Naive thymus-derived CD8-positive, alpha-beta T cell (primary cell): ENCODE measurements around the gene PCNX1. TPM values are rescaled to one million over a fixed set of nuclear protein-coding genes. Genes with fewer than 3 reads are reported as not detected.
"Not testable (repeated sequence)": the region's sequence is repeated elsewhere in the genome, so short reads cannot be mapped to it uniquely, and the experiment has no call there.

Source experiments
- ATAC-seq, 2 donors: fragments of 150-1000 bp; cut with Tn5 transposase in 1 of 2; sonication (Bioruptor Pico), chemical (Tn5 transposase) in 1 of 2; 1 replicate in 1 of 2; 2 replicates in 1 of 2; pipeline ENCODE4 v1.10.0; 2021; ENCODE audit warnings: mild to moderate bottlenecking in 2 of 2, moderate library complexity in 2 of 2
- POLR2A ChIA-PET: fragments of 350-600 bp; sonication (Branson Sonifier 250); formaldehyde crosslinking; loops from one replicate; lab custom pipeline; 2021; ENCODE audit warnings: antibody characterized with exemption; lab: Charles Lee
- DNase-seq, 10 donors: peaks; one replicate each; pipeline versions ENCODE4 v3.0.0 to v3.0.0-alpha.2; 2020 to 2022
- H3K27ac Mint-ChIP-seq, 10 donors: one replicate each; pipeline ENCODE4 v1.8.0; 2020 to 2022; ENCODE audit warnings: mild to moderate bottlenecking in 10 of 10, mixed read lengths in 10 of 10, moderate library complexity in 4 of 10, inconsistent platforms in 1 of 10
- H3K27me3 Mint-ChIP-seq, 5 donors: one replicate each; pipeline ENCODE4 v1.8.0; 2021 to 2022; ENCODE audit warnings: mixed read lengths in 5 of 5
- H3K36me3 Mint-ChIP-seq, 3 donors: one replicate each; pipeline ENCODE4 v1.8.0; 2020 to 2022; ENCODE audit warnings: mixed read lengths in 3 of 3, mild to moderate bottlenecking in 2 of 3, inconsistent platforms in 1 of 3
- H3K4me1 Mint-ChIP-seq, 4 donors: one replicate each; pipeline ENCODE4 v1.8.0; 2021 to 2022; ENCODE audit warnings: mixed read lengths in 4 of 4
- H3K4me3 Mint-ChIP-seq, 10 donors: one replicate each; pipeline ENCODE4 v1.8.0; 2020 to 2022; ENCODE audit warnings: mild to moderate bottlenecking in 10 of 10, mixed read lengths in 10 of 10, moderate library complexity in 6 of 10, inconsistent platforms in 1 of 10
- H3K9me3 Mint-ChIP-seq, 9 donors: one replicate each; pipeline ENCODE4 v1.8.0; 2020 to 2022; ENCODE audit warnings: mixed read lengths in 9 of 9, mild to moderate bottlenecking in 3 of 9, inconsistent platforms in 1 of 9, moderate library complexity in 1 of 9
- polyA plus RNA-seq, 3 donors: library from polyadenylated mRNA; unstranded; fragments of 300-500 nt; fragmentation: Illumina TruSeq; gene quantifications; one replicate each; pipeline ENCODE4 v1.2.3, GENCODE V29; 2021
- total RNA-seq, 8 experiments: library from RNA in 2 of 8; stranded (reverse) in 2 of 8; gene quantifications; one replicate each; pipeline ENCODE4 v1.2.3 and lab custom pipeline; 2021 to 2026

Gene PCNX1
- total and polyA plus RNA-seq, 5 experiments from 2014 or later = 5.5 to 78.6 (median 8.3) TPM

GRCh38 chr14:70942721-70943120 is 35.5 kb downstream of the PCNX1 start:
- POLR2A ChIA-PET = interaction anchor here (2.0 to 4.1 kb wide), 4 partner anchors 12 to 36 kb away, joined by 6 to 24 read pairs (median 14); partner anchors contain the start of gene PCNX1
- not testable (repeated sequence) for ATAC-seq

GRCh38 chr14:70943838-70944237 is 36.6 kb downstream of the PCNX1 start:
- peaks cover 64 to 84% (median 66%) of the 10 kb centered on the region in 3 donors for H3K36me3 Mint-ChIP-seq
- ATAC-seq = no peak
- H3K27ac Mint-ChIP-seq = peak overlapping the region in 5 of 10 donors; percentile 66 to 89 (median 73)
- POLR2A ChIA-PET = interaction anchor here (0.9 to 4.1 kb wide), 3 partner anchors 11 to 37 kb away, joined by 3 to 24 read pairs (median 12); partner anchors contain the start of gene PCNX1
- peak overlapping the region in 1 of 10 donors; percentile 7 for H3K4me3 Mint-ChIP-seq
- no peak for DNase-seq
- H3K9me3 Mint-ChIP-seq = peaks cover 17 to 85% (median 59%) of the 10 kb centered on the region in 9 donors
- peaks cover 35 to 58% (median 54%) of the 10 kb centered on the region in 4 donors for H3K4me1 Mint-ChIP-seq
- H3K27me3 Mint-ChIP-seq = no peaks in the 10 kb centered on the region

More at GRCh38 chr14:70942721-70943120, 35.5 kb downstream of the PCNX1 start:
- not testable (repeated sequence) for H3K27me3 Mint-ChIP-seq, DNase-seq
- Mint-ChIP-seq H3K36me3 (peaks cover 58 to 80% (median 63%) of the 10 kb centered on the region in 3 donors), H3K4me1 (peaks cover 37 to 69% (median 63%) of the 10 kb centered on the region in 4 donors), H3K4me3 (peak overlapping the region in 9 of 10 donors; percentile 4 to 75 (median 60)), H3K27ac (peak overlapping the region in 9 of 10 donors; percentile 36 to 98 (median 88)), H3K9me3 (peaks cover 16 to 80% (median 55%) of the 10 kb centered on the region in 9 donors)

- H3K4me1 Mint-ChIP-seq = peaks cover 12 to 29% (median 27%) of the 10 kb centered on the region in 4 donors
- peaks cover 42 to 74% (median 52%) of the 10 kb centered on the region in 3 donors for H3K36me3 Mint-ChIP-seq
- ATAC-seq (no peak), DNase-seq (no peak)
- H3K9me3 Mint-ChIP-seq = peaks cover 8 to 47% (median 32%) of the 10 kb centered on the region in 9 donors
- no peaks in the 10 kb centered on the region for H3K27me3 Mint-ChIP-seq
- POLR2A ChIA-PET = no interaction called here
- peak overlapping the region in 2 of 10 donors; percentile 63 for H3K27ac Mint-ChIP-seq
- peak overlapping the region in 1 of 10 donors; percentile 3 for H3K4me3 Mint-ChIP-seq
Measured at GRCh38 chr14:70947739-70948138, 40.5 kb downstream of the PCNX1 start.

GRCh38 chr14:70952485-70952884 is 45.2 kb downstream of the PCNX1 start:
- no peak for ATAC-seq
- POLR2A ChIA-PET = interaction anchor here (4.1 to 5.3 kb wide), 2 partner anchors 10 to 46 kb away, joined by 24 to 71 read pairs; partner anchors contain the start of gene PCNX1
- Mint-ChIP-seq H3K27ac (peak overlapping the region in 5 of 10 donors; percentile 18 to 76 (median 44)), H3K36me3 (peaks cover 8 to 40% (median 11%) of the 10 kb centered on the region in 3 donors), H3K27me3 (no peaks in the 10 kb centered on the region), H3K4me1 (peaks cover 15 to 42% (median 37%) of the 10 kb centered on the region in 4 donors), H3K4me3 (no peak overlapping the region), H3K9me3 (peaks cover 0 to 10% (median 7%) of the 10 kb centered on the region in 9 donors)
- no peak for DNase-seq

- Mint-ChIP-seq H3K4me1 (peaks cover 17 to 48% (median 39%) of the 10 kb centered on the region in 4 donors), H3K4me3 (peak overlapping the region in 2 of 10 donors; percentile 2 to 13), H3K27ac (peak overlapping the region in 7 of 10 donors; percentile 1 to 81 (median 18)), H3K9me3 (no peaks in the 10 kb centered on the region), H3K27me3 (no peaks in the 10 kb centered on the region), H3K36me3 (peaks cover 0 to 36% (median 2%) of the 10 kb centered on the region in 3 donors)
- ATAC-seq (no peak), DNase-seq (no peak)
- POLR2A ChIA-PET = interaction anchor here (0.9 to 5.3 kb wide), 5 partner anchors 11 to 145 kb away, joined by 3 to 71 read pairs (median 5); partner anchors contain the start of genes MAP3K9 and PCNX1
Measured at GRCh38 chr14:70954068-70954467, 46.8 kb downstream of the PCNX1 start.

GRCh38 chr14:70955543-70956480 is 48.6 kb downstream of the PCNX1 start:
- no peaks in the 10 kb centered on the region for H3K9me3 Mint-ChIP-seq
- peak; percentile 85 to 91 for ATAC-seq
- peak overlapping the region in 2 of 10 donors; percentile 7 to 36 for H3K4me3 Mint-ChIP-seq
- H3K4me1 Mint-ChIP-seq = peaks cover 14 to 43% (median 37%) of the 10 kb centered on the region in 4 donors
- POLR2A ChIA-PET = interaction anchor here (1.3 to 5.3 kb wide), 4 partner anchors 13 to 137 kb away, joined by 3 to 71 read pairs (median 14); partner anchors contain the start of gene PCNX1
- peak overlapping the region in 7 of 10 donors; percentile 9 to 86 (median 64) for H3K27ac Mint-ChIP-seq
- DNase-seq = peak in 9 of 10 donors; percentile 20 to 73 (median 53)
- H3K36me3 Mint-ChIP-seq = peaks cover 0 to 31% (median 2%) of the 10 kb centered on the region in 3 donors
- H3K27me3 Mint-ChIP-seq = no peaks in the 10 kb centered on the region

GRCh38 chr14:70956511-70956910 is 49.3 kb downstream of the PCNX1 start:
- POLR2A ChIA-PET = interaction anchor here (1.3 to 5.3 kb wide), 4 partner anchors 14 to 138 kb away, joined by 3 to 71 read pairs (median 14); partner anchors contain the start of gene PCNX1
- Mint-ChIP-seq H3K4me3 (no peak overlapping the region), H3K36me3 (peaks cover 0 to 31% (median 2%) of the 10 kb centered on the region in 3 donors), H3K9me3 (no peaks in the 10 kb centered on the region), H3K4me1 (peaks cover 14 to 44% (median 40%) of the 10 kb centered on the region in 4 donors), H3K27me3 (no peaks in the 10 kb centered on the region), H3K27ac (peak overlapping the region in 2 of 10 donors; percentile 24 to 27)
- DNase-seq (no peak), ATAC-seq (no peak)

GRCh38 chr14:70957710-70958109 is 50.5 kb downstream of the PCNX1 start:
- Mint-ChIP-seq H3K27ac (peak overlapping the region in 2 of 10 donors; percentile 13 to 31), H3K9me3 (no peaks in the 10 kb centered on the region), H3K4me3 (no peak overlapping the region), H3K36me3 (peaks cover 0 to 36% (median under 1%) of the 10 kb centered on the region in 3 donors), H3K27me3 (no peaks in the 10 kb centered on the region), H3K4me1 (peaks cover 16 to 44% (median 40%) of the 10 kb centered on the region in 4 donors)
- no peak for ATAC-seq
- DNase-seq = no peak
- POLR2A ChIA-PET = interaction anchor here (1.7 kb wide), 1 partner anchor 50 kb away, joined by 7 read pairs; the partner anchor contains the start of gene PCNX1

- Mint-ChIP-seq H3K9me3 (no peaks in the 10 kb centered on the region), H3K27ac (peak overlapping the region in 5 of 10 donors; percentile 10 to 45 (median 26)), H3K36me3 (peaks cover 0 to 63% (median 12%) of the 10 kb centered on the region in 3 donors), H3K4me3 (no peak overlapping the region), H3K4me1 (peaks cover 14 to 46% (median 40%) of the 10 kb centered on the region in 4 donors), H3K27me3 (no peaks in the 10 kb centered on the region)
- ATAC-seq (no peak), DNase-seq (no peak)
- POLR2A ChIA-PET = no interaction called here
Measured at GRCh38 chr14:70962935-70963334, 55.7 kb downstream of the PCNX1 start.

- peak overlapping the region in 4 of 10 donors; percentile 5 to 45 (median 18) for H3K27ac Mint-ChIP-seq
- no peaks in the 10 kb centered on the region for H3K27me3 Mint-ChIP-seq
- H3K9me3 Mint-ChIP-seq = no peaks in the 10 kb centered on the region
- DNase-seq (no peak), ATAC-seq (no peak)
- POLR2A ChIA-PET = no interaction called here
- peaks cover 16 to 54% (median 48%) of the 10 kb centered on the region in 4 donors for H3K4me1 Mint-ChIP-seq
- peaks cover 0 to 72% (median 17%) of the 10 kb centered on the region in 3 donors for H3K36me3 Mint-ChIP-seq
- H3K4me3 Mint-ChIP-seq = no peak overlapping the region
Measured at GRCh38 chr14:70964492-70964891, 57.2 kb downstream of the PCNX1 start.

GRCh38 chr14:70971560-70971959 is 64.3 kb downstream of the PCNX1 start:
- peaks cover 0 to 52% (median 13%) of the 10 kb centered on the region in 3 donors for H3K36me3 Mint-ChIP-seq
- peak overlapping the region in 9 of 10 donors; percentile 11 to 79 (median 51) for H3K27ac Mint-ChIP-seq
- DNase-seq (no peak), ATAC-seq (peak; percentile 45)
- H3K9me3 Mint-ChIP-seq = no peaks in the 10 kb centered on the region
- H3K4me3 Mint-ChIP-seq = peak overlapping the region in 1 of 10 donors; percentile 15
- peaks cover 19 to 49% (median 39%) of the 10 kb centered on the region in 4 donors for H3K4me1 Mint-ChIP-seq
- POLR2A ChIA-PET = interaction anchor here (2.4 kb wide), 1 partner anchor 64 kb away, joined by 9 read pairs; the partner anchor contains the start of gene PCNX1
- no peaks in the 10 kb centered on the region for H3K27me3 Mint-ChIP-seq
